GM12878 (cell line): ENCODE measurements around the gene ATP13A5. TPM values are rescaled to one million over a fixed set of nuclear protein-coding genes. Genes with fewer than 3 reads are reported as not detected.

Experiments
- ATAC-seq: fragments of 200-7000 bp; cut with Tn5 transposase; 3 replicates; pipeline ENCODE4 v1.9.1; 2020; ENCODE audit warnings: mild to moderate bottlenecking, moderate library complexity
- BruUV-seq: library from RNA; stranded (reverse); fragments of 400-500 nt; replicated peaks from 2 replicates; lab custom pipeline; 2021; lab: Mats Ljungman, UMichigan
- CTCF ChIA-PET: fragments of 300-600 bp; sonication (Branson Sonifier 250); formaldehyde crosslinking; extraction: SDS; loops from one replicate; lab custom pipeline; 2021; ENCODE audit warnings: inconsistent platforms; lab: Yijun Ruan, JAX
- POLR2A ChIA-PET: fragments of 350-600 bp; formaldehyde crosslinking; extraction: SDS; loops from one replicate; lab custom pipeline; 2021; ENCODE audit warnings: inconsistent platforms; lab: Charles Lee
- RAD21 ChIA-PET: fragments of 300-600 bp; sonication (Branson Sonifier 250); formaldehyde crosslinking; loops from one replicate; lab custom pipeline; 2023; ENCODE audit warnings: antibody characterized with exemption; ENCODE audit not compliant: unreplicated experiment; lab: Charles Lee
- SMC1A ChIA-PET: fragments of 300-600 bp; sonication (Branson Sonifier 250); formaldehyde crosslinking; loops from one replicate; lab custom pipeline; 2023; ENCODE audit not compliant: unreplicated experiment, uncharacterized antibody; lab: Charles Lee
- DNase-seq: peaks from one replicate; pipeline ENCODE4 v3.0.0-alpha.2; 2011; ENCODE audit warnings: low read depth, low spot score
- FAIRE-seq: peaks from 3 replicates; lab custom pipeline; 2011; peaks lifted over from hg19 to GRCh38; lab: Jason Lieb, UNC
- H2AFZ ChIP-seq: 2 replicates; pipeline ENCODE4 v1.6.0; 2011; ENCODE audit warnings: low read depth, low read length, control low read depth; ENCODE audit not compliant: control insufficient read depth
- H3K27ac ChIP-seq: 2 replicates; pipeline ENCODE4 v1.5.1; 2011; ENCODE audit warnings: control low read depth; ENCODE audit not compliant: control insufficient read depth, insufficient read depth
- H3K27me3 ChIP-seq, 2 experiments: replicated peaks in 1 of 2; 2 replicates each; pipeline versions ENCODE4 v1.6.0 to v1.6.1; 2011; ENCODE audit warnings: low read length in 1 of 2; ENCODE audit not compliant: control insufficient read depth in 2 of 2, insufficient read depth in 2 of 2
- H3K36me3 ChIP-seq, 2 experiments: 2 replicates each; pipeline ENCODE4 v1.5.1; 2011; ENCODE audit warnings: low read length in 1 of 2; ENCODE audit not compliant: control insufficient read depth in 2 of 2, insufficient read depth in 2 of 2
- H3K4me1 ChIP-seq: 2 replicates; pipeline ENCODE4 v1.6.1; 2011; ENCODE audit warnings: mild to moderate bottlenecking, low read length, moderate library complexity, mixed read lengths; ENCODE audit not compliant: control insufficient read depth, insufficient read depth
- H3K4me2 ChIP-seq: 2 replicates; pipeline ENCODE4 v1.6.0; 2011; ENCODE audit warnings: control low read depth; ENCODE audit not compliant: control insufficient read depth, insufficient read depth
- H3K4me3 ChIP-seq: fragments of 200-600 bp; sonication (generic); 2 replicates; pipeline ENCODE4 v1.5.1; 2016
- H3K79me2 ChIP-seq: 2 replicates; pipeline ENCODE4 v1.6.0; 2011; ENCODE audit warnings: low read length; ENCODE audit not compliant: control insufficient read depth, insufficient read depth
- H3K9ac ChIP-seq: 2 replicates; pipeline ENCODE4 v1.8.0; 2011; ENCODE audit warnings: low read length, control low read depth, mixed read lengths; ENCODE audit not compliant: control insufficient read depth, insufficient read depth
- H3K9me3 ChIP-seq: replicated peaks from 3 replicates; pipeline ENCODE4 v1.5.1; 2011; ENCODE audit warnings: mild to moderate bottlenecking, low read length; ENCODE audit not compliant: control insufficient read depth, insufficient read depth
- H4K20me1 ChIP-seq: 2 replicates; pipeline ENCODE4 v1.6.0; 2011; ENCODE audit not compliant: control insufficient read depth, insufficient read depth
- ATF7 ChIP-seq: fragments of 450-650 bp; IDR thresholded peaks from 2 replicates; pipeline ENCODE4 v1.6.1; 2016; ENCODE audit warnings: low read depth, mild to moderate bottlenecking
- CBX5 ChIP-seq: sonication (generic); IDR thresholded peaks from 2 replicates; pipeline ENCODE4 v1.6.1; 2016; ENCODE audit warnings: low read depth, moderate library complexity, mild to moderate bottlenecking, inconsistent platforms
- NR2C1 ChIP-seq: fragments of 450-650 bp; IDR thresholded peaks from 2 replicates; pipeline ENCODE4 v1.6.1; 2017; ENCODE audit warnings: antibody characterized with exemption, mild to moderate bottlenecking, moderate library complexity
- TCF12 ChIP-seq: IDR thresholded peaks from 2 replicates; pipeline ENCODE4 v1.6.1; 2011; ENCODE audit warnings: low read depth, mild to moderate bottlenecking, low read length
- YBX1 ChIP-seq: fragments of 450-650 bp; IDR thresholded peaks from 2 replicates; pipeline ENCODE4 v1.6.1; 2016; ENCODE audit warnings: antibody characterized with exemption
- WGBS: methylation state at CpG from one replicate; pipeline ENCODE4 v1.1.6; 2016; ENCODE audit warnings: low lambda C conversion rate; ENCODE audit not compliant: insufficient replicate concordance, insufficient coverage; ENCODE audit errors: missing lambda C conversion rate; 5-methylcytosine and 5-hydroxymethylcytosine counted together
- in situ Hi-C: fragments of 300-500 bp; cut with MboI; formaldehyde crosslinking; loops from 9 replicates; pipeline ENCODE4 v1.14.3; 2018; ENCODE audit warnings: mixed read lengths
- intact Hi-C: fragments of 100-400 bp; cut with micrococcal nuclease; formaldehyde crosslinking; loops from one replicate; pipeline ENCODE4 v1.14.2; 2022; ENCODE audit not compliant: unreplicated experiment
- polyA plus RNA-seq, 11 experiments: library from polyadenylated mRNA; depleted of rRNA in 4 of 11; unstranded in 6 of 11; stranded (reverse) in 5 of 11; fragments of >200 nt; fragmentation: Nextera tagmentation in 4 of 11; fragmentation: Illumina TruSeq in 1 of 11; extraction: Ambion mirVana in 4 of 11; extraction: Trizol in 1 of 11; gene quantifications; 1 replicate in 1 of 11; 2 replicates in 10 of 11; pipeline versions ENCODE4 v1.2.1 to v1.2.3, GENCODE V29; 2011 to 2016; ENCODE audit warnings: inconsistent platforms in 2 of 11, missing spikeins in 2 of 11, low read depth in 1 of 11
- total RNA-seq, 4 experiments: library from RNA; depleted of rRNA in 3 of 4; stranded (reverse); fragments of >200 nt in 3 of 4; fragmentation: Illumina TruSeq in 1 of 4; extraction: Trizol in 1 of 4; gene quantifications; 2 replicates each; pipeline versions ENCODE4 v1.2.1 to v1.2.3, GENCODE V29; 2013 to 2021
- TF ChIP-seq, protein P1 (sequence below): fragments of 450-650 bp; IDR thresholded peaks from 2 replicates; pipeline ENCODE4 v1.6.1; 2017; ENCODE audit warnings: antibody characterized with exemption, mild to moderate bottlenecking, moderate library complexity
- TF ChIP-seq, protein P2 (sequence below): fragments of 450-650 bp; IDR thresholded peaks from 2 replicates; pipeline ENCODE4 v1.6.1; 2016; ENCODE audit warnings: mild to moderate bottlenecking, moderate library complexity, borderline replicate concordance
- TF ChIP-seq, protein P3 (sequence below): fragments of 450-650 bp; formaldehyde crosslinking; IDR thresholded peaks from 2 replicates; pipeline ENCODE4 v1.4.0; 2020; ENCODE audit warnings: mild to moderate bottlenecking, moderate library complexity

Gene ATP13A5
- total and polyA plus RNA-seq, 10 of the 15 experiments (the other 5 are each of a cell fraction or from before 2014, with no cell fraction given): not detected

- TF ChIP-seq, protein P1, sequence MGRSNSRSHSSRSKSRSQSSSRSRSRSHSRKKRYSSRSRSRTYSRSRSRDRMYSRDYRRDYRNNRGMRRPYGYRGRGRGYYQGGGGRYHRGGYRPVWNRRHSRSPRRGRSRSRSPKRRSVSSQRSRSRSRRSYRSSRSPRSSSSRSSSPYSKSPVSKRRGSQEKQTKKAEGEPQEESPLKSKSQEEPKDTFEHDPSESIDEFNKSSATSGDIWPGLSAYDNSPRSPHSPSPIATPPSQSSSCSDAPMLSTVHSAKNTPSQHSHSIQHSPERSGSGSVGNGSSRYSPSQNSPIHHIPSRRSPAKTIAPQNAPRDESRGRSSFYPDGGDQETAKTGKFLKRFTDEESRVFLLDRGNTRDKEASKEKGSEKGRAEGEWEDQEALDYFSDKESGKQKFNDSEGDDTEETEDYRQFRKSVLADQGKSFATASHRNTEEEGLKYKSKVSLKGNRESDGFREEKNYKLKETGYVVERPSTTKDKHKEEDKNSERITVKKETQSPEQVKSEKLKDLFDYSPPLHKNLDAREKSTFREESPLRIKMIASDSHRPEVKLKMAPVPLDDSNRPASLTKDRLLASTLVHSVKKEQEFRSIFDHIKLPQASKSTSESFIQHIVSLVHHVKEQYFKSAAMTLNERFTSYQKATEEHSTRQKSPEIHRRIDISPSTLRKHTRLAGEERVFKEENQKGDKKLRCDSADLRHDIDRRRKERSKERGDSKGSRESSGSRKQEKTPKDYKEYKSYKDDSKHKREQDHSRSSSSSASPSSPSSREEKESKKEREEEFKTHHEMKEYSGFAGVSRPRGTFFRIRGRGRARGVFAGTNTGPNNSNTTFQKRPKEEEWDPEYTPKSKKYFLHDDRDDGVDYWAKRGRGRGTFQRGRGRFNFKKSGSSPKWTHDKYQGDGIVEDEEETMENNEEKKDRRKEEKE: no peak
- TF ChIP-seq NR2C1: no peak
- TF ChIP-seq CBX5: no peak
- TF ChIP-seq, protein P2, sequence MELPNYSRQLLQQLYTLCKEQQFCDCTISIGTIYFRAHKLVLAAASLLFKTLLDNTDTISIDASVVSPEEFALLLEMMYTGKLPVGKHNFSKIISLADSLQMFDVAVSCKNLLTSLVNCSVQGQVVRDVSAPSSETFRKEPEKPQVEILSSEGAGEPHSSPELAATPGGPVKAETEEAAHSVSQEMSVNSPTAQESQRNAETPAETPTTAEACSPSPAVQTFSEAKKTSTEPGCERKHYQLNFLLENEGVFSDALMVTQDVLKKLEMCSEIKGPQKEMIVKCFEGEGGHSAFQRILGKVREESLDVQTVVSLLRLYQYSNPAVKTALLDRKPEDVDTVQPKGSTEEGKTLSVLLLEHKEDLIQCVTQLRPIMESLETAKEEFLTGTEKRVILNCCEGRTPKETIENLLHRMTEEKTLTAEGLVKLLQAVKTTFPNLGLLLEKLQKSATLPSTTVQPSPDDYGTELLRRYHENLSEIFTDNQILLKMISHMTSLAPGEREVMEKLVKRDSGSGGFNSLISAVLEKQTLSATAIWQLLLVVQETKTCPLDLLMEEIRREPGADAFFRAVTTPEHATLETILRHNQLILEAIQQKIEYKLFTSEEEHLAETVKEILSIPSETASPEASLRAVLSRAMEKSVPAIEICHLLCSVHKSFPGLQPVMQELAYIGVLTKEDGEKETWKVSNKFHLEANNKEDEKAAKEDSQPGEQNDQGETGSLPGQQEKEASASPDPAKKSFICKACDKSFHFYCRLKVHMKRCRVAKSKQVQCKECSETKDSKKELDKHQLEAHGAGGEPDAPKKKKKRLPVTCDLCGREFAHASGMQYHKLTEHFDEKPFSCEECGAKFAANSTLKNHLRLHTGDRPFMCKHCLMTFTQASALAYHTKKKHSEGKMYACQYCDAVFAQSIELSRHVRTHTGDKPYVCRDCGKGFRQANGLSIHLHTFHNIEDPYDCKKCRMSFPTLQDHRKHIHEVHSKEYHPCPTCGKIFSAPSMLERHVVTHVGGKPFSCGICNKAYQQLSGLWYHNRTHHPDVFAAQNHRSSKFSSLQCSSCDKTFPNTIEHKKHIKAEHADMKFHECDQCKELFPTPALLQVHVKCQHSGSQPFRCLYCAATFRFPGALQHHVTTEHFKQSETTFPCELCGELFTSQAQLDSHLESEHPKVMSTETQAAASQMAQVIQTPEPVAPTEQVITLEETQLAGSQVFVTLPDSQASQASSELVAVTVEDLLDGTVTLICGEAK: no peak
These were observed 18.1 kb upstream of the ATP13A5 start (continued) for GRCh38 chr3:193396451-193397244.

DNA sequence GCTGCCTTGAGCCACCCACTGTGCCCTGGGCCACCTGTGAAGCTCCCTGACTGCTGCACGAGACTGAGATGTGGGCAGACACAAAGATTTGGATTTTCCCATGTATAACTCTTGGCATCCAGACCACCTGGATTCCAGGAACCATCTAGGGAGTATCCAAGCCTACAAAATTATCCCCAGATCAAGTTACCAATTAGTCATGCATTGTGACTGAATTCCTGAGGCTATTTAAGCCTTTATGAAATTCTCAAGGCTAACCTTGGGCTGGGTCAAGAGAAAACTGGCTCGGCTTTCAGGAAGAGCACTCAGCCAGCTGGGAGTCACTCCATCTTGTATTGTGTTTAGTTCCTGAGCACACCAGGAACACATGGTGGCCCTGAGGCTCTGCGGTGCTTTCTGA, 13.3 kb upstream of the ATP13A5 start:
- Histone ChIP-seq H3K79me2 (no peaks in the 10 kb centered on the region), H3K4me3 (no peak overlapping the region), H3K9me3 (no peaks in the 10 kb centered on the region), H3K4me2 (no peak overlapping the region), H3K4me1 (no peaks in the 10 kb centered on the region), H3K27me3 (no peaks in the 10 kb centered on the region), H2AFZ (no peak overlapping the region), H3K27ac (no peak overlapping the region), H4K20me1 (no peaks in the 10 kb centered on the region), H3K36me3 (no peaks in the 10 kb centered on the region), H3K9ac (no peak overlapping the region)
- ChIA-PET SMC1A (no interaction called here), POLR2A (no interaction called here), CTCF (no interaction called here), RAD21 (no interaction called here)
- 31% methylated on average over 3 of the region's 3 CpGs for WGBS
- FAIRE-seq (no peak), ATAC-seq (no peak), DNase-seq (no peak)
- in situ Hi-C loops: no loop called here
- intact Hi-C loops: no loop called here
- no TSS peak for BruUV-seq
- TF ChIP-seq YBX1: no peak
- TF ChIP-seq TCF12: no peak
- TF ChIP-seq, protein P3, sequence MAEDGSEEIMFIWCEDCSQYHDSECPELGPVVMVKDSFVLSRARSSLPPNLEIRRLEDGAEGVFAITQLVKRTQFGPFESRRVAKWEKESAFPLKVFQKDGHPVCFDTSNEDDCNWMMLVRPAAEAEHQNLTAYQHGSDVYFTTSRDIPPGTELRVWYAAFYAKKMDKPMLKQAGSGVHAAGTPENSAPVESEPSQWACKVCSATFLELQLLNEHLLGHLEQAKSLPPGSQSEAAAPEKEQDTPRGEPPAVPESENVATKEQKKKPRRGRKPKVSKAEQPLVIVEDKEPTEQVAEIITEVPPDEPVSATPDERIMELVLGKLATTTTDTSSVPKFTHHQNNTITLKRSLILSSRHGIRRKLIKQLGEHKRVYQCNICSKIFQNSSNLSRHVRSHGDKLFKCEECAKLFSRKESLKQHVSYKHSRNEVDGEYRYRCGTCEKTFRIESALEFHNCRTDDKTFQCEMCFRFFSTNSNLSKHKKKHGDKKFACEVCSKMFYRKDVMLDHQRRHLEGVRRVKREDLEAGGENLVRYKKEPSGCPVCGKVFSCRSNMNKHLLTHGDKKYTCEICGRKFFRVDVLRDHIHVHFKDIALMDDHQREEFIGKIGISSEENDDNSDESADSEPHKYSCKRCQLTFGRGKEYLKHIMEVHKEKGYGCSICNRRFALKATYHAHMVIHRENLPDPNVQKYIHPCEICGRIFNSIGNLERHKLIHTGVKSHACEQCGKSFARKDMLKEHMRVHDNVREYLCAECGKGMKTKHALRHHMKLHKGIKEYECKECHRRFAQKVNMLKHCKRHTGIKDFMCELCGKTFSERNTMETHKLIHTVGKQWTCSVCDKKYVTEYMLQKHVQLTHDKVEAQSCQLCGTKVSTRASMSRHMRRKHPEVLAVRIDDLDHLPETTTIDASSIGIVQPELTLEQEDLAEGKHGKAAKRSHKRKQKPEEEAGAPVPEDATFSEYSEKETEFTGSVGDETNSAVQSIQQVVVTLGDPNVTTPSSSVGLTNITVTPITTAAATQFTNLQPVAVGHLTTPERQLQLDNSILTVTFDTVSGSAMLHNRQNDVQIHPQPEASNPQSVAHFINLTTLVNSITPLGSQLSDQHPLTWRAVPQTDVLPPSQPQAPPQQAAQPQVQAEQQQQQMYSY (CRISPR knock-in tag): no peak
- TF ChIP-seq ATF7: no peak
